GM19351 (cell line): ENCODE data around the gene PGGHG.
"Not testable (repeated sequence)": the region's sequence is repeated elsewhere in the genome, so short reads cannot be mapped to it uniquely, and the experiment has no call there.

Experiments
- ATAC-seq: cut with Tn5 transposase; IDR thresholded peaks from one replicate; pipeline ENCODE4 v1.9.1; 2021; ENCODE audit warnings: mild to moderate bottlenecking, moderate library complexity; ENCODE audit not compliant: unreplicated experiment

PGGHG gene

DNA sequence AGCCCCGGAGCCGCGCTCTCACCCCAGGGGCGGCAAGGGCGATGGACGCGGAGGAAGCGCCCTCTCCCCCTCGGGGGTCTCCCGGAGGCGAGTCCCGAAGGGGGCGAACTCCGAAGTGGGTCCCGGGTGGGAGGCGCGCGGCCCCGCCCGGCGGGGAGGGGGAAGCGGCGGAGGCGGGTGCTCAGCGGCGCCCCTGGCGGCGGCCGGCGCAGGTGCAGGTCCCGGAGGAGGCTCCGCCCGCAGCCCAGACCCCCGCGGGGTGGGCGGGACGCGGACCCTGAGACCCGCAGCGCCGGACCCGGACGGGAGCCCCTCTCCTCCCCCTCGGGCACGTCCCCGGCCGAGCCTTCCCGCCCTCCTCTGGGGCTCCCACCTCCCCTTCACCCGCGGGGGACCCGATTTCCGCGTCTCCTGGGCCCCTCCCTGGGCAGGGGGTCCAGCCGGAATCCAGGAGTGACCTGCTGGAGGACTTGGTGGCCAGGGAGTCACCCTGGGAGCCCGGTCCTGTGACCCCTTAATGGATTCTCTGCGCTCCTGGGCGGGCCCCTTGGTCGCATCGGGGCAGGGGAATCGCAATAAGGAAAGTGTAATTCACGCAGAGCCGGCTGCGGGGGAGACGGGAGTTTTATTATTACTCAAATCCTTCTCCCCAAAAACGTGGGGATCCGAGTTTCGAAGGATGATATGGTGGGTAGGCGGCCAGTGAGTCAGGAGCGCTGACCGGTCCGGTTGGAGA lies 22.3 kb downstream of the PGGHG start:
- not testable (repeated sequence) for ATAC-seq

DNA sequence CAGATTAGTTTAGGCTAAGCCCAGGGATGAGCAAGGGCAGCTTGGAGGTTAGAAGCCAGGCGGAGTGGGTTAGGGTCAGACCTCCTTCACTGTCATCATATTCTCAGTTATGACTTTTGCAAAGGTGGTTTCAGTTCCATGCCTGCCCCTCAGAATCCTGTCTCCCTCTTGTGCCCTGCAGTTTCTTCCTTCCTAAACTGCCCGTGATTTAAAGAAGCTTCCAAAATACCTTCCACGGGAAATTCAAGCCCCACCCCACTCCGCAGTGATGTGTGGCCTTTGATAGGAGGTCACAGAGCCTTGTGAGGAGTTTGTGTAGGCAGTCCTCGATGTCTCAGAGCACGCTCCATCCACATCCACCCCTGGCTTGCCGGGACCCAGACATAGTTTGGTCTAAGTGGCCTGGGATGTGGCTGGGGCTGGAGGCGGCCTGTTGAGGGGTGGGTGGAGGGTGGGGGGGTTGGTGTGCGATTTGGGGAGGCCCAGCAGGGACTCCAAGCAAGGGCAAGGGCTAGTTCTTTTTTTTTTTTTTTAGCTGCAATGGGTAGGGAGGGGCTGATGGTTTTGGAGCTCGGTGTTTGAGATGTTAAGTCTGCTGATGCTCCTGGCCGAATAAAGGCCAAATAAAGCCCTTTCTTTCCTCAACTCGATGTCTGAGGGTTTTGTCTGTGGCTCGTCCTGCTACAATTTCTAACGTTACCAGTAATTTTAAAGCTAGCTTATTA lies 23.3 kb downstream of the PGGHG start:
- no peak for ATAC-seq

DNA sequence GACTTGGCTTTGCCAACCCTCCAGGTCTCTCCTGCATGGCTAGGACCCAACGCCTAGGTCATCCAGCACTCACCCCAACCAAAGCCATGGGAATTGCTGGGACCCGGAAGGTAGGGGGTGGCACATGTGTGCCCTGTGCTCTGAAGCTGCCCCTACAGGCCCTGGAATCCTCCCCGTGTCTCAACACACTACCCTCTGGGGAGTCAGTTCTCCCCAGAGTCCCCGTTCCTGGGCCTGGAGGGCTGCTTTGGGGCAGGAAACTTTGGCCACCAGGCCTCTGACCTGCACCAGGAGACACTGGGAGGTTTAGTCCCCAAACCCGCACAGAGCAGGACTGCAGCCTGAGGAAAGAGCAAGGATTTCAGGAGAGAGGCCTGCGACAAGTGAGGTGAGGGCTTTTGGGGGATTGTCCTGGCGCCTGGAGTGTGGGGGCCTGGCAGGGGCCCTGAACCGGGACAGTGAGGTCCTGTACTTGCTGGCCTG lies 24.4 kb downstream of the PGGHG start:
- no peak for ATAC-seq

DNA sequence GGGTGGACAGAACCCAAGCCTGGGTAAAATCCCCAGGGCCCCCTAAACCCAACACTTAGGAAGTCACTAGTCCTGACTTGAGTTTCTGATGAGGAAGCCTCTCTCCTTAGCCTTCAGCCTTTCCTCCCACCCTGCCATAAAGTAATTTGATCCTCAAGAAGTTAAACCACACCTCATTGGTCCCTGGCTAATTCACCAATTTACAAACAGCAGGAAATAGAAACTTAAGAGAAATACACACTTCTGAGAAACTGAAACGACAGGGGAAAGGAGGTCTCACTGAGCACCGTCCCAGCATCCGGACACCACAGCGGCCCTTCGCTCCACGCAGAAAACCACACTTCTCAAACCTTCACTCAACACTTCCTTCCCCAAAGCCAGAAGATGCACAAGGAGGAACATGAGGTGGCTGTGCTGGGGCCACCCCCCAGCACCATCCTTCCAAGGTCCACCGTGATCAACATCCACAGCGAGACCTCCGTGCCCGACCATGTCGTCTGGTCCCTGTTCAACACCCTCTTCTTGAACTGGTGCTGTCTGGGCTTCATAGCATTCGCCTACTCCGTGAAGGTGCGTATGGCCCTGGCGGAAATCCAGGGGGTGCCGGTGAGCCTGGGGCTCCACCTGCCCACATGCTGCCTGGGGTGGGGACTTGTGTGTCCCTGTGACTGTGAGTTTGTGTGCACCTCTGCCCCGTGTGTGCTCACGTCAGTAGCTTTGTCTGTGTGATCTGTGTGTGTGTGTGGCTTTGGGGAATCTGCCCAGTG lies 25.0 kb downstream of the PGGHG start, which contains the start of gene IFITM1:
IFITM1 (plus strand) TSS at position 254 of the 767 bp plus-strand sequence; CDS start at position 385, 131 bp downstream.
- ATAC-seq: peak; percentile 51

DNA sequence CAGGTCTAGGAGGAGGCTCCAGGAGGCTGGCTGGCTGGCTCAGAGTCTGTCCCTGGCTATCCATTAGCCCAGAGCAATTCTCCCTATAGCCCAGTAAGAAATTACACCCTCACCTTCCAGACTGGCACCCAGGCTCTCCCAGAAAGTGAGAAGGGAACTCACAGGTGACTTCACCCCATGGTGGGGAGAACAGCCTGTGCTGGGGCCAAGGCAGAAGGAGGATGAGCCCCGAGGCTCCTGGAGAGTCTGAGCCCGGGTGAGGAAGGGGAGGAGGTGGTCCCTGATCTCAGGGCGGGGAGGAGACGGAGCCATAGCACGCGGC lies 25.6 kb downstream of the PGGHG start:
- ATAC-seq: not testable (repeated sequence)

DNA sequence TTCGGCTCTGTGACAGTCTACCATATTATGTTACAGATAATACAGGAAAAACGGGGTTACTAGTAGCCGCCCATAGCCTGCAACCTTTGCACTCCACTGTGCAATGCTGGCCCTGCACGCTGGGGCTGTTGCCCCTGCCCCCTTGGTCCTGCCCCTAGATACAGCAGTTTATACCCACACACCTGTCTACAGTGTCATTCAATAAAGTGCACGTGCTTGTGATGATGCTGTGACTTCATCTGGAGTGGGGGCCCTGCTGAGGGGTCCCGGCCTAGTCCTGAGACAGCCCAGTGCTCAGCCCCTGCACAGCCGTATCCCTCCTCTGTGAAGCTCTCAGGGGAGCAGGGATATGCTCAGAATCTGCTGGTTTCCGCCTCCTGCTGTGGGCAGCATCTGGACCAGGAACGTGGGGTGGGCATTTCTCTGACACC lies 26.1 kb downstream of the PGGHG start:
- no peak for ATAC-seq

DNA sequence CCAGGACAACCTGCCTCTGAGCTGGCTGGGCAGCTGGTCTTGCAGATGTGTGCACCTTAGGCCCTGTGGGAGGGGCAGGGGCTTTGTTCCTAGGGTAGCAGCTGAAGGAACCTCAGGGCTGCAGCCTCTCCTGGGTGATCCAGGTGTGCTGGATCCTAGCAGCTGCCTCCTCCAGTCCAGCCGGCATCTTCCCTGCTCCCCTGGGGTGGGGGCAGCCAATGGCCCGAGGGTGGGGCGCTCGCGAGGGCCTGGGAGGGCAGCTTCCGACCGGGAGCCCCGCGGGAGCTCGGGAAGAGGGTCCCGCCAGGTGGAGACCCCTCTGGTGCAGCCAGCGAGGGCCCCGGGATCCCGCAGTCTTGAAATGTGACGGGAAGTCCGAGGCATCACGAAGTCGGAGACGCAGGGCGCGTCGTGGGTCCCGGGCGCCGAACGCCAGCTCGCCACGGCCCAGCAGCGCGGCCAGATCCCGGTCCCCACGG lies 26.6 kb downstream of the PGGHG start:
- no peak for ATAC-seq

DNA sequence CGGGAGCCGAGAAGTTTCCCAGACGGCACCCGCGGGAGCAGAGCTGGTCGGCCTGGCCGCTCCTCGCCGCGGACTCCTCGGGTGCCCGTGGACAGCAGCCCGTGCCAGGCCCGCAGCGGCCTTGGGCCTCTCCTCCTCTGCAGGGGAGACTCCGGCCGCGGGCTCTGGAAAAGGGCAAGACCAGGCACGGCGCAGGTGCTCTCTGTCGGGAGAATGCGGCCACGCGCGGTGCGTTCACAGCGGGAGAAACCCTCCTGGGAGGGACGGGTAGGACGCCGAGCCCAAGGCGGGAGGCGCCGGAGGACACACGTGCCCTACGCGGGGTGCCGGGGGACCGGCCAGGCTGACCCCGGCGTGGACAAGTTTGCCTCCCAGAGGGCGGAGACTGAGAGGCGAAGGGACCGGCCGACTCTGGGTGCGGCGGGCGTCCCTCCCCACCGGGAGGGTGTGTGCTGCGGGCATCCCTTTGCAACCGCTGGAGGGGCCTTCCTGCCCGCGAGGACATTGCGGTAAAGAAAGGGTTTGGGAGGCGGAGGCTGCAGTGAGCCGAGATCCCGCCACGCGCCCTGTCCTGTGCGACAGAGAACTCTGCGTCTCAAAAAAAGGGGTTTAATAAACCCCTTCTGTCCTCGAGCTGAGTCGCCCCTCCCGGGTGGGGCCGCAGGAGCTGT lies 27.2 kb downstream of the PGGHG start:
- no peak for ATAC-seq

DNA sequence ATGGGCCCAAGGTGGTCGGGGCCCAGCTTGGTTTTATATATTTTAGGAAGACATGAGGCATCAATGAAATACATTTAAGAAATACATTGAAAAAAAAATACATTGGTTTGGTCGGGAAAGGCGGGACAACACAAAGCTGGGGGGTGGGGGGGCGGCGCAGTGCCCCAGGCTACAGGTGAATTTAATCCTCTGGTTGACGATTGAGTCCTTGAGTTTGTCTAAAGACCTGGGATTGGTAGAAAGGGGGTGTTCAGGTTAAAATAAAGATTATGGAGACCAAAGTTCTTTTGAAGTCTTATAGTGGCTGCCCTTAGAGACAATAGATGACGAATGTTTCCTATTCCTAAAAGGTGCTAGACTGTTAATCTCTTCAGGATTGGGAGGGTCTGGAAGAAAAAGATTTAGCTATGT lies 28.0 kb downstream of the PGGHG start:
- ATAC-seq: no peak

DNA sequence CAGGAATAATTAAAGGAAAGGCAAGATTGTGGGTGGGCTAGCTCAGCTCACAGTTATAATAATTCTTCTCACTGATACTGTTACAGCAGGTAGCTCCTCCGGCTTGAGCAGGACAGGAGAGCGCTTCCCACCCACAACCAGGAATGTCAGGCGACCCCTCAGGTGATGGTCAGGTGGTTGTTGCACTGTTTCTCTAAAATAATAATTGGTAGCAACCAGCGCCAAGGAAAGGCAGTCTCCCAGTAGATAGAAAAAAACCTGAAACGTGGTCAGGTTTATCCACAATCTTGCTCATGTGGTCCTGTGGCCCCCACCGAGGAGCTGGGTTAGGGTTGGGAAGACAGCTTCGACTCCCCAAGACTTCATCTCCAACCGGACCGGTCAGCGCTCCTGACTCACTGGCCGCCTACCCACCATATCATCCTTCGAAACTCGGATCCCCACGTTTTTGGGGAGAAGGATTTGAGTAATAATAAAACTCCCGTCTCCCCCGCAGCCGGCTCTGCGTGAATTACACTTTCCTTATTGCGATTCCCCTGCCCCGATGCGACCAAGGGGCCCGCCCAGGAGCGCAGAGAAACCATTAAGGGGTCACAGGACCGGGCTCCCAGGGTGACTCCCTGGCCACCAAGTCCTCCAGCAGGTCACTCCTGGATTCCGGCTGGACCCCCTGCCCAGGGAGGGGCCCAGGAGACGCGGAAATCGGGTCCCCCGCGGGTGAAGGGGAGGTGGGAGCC lies 28.9 kb downstream of the PGGHG start:
- not testable (repeated sequence) for ATAC-seq

DNA sequence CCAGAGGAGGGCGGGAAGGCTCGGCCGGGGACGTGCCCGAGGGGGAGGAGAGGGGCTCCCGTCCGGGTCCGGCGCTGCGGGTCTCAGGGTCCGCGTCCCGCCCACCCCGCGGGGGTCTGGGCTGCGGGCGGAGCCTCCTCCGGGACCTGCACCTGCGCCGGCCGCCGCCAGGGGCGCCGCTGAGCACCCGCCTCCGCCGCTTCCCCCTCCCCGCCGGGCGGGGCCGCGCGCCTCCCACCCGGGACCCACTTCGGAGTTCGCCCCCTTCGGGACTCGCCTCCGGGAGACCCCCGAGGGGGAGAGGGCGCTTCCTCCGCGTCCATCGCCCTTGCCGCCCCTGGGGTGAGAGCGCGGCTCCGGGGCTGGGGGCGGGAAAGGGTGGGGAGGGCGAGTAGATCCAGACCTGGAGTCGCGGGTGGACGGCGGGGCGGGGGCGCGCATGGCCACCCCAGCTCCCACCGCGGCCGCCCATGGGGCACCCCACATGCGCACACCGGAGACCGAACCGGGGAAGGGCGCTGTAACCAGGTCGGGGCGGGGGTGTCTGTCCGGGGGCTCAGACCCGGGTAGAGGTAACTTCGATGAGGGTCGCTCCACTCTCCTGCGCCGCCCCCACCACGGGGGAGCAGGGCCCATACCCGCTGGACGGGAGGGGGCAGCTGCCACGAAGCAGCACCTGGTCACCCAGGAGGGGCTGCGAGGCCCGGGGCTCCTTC lies 29.6 kb downstream of the PGGHG start:
- ATAC-seq: peak; percentile 43

DNA sequence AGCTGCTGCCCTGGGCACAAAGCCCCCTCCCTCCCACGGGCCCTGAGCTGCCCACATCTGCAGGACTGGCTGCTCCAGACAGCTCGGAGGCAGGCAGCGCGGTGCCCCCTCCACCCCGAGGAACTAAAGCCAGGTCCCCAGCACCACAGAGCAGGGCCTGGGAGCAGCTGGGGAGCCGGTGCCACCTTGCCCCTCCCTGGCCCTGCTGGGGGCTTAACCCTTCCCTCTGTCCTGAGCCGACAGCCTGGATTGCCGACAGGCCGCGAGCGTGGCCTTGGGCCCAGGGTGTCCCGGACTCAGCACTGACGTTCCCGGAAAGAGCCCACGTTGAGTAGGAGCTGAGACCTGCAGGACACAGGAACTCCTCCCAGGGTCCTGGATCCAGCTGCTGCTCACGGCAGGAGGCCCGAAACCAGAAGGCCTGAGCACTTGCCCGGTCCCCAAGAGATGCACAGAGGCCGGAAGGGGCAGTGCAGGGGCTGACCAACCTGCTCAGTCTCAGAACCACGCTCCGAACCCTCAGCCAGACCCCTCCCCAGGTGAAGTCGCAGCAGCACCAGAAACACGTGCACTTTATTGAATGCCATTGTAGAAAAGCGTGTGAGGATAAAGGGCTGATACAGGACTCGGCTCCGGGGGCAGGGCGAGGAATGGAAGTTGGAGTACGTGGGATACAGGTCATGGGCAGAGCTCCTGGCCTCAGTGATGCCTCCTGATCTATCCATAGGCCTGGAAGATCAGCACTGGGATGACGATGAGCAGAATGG lies 30.4 kb downstream of the PGGHG start:
- ATAC-seq: peak; percentile 20

DNA sequence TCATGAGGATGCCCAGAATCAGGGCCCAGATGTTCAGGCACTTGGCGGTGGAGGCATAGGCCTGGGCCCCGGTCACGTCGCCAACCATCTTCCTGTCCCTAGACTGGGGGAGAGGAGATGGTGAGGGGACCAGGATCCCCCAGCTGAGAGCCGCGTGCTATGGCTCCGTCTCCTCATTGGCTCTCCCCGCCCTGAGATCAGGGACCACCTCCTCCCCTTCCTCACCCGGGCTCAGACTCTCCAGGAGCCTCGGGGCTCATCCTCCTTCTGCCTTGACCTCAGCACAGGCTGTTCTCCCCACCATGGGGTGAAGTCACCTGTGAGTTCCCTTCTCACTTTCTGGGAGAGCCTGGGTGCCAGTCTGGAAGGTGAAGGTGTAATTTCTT lies 31.0 kb downstream of the PGGHG start:
- ATAC-seq: not testable (repeated sequence)

DNA sequence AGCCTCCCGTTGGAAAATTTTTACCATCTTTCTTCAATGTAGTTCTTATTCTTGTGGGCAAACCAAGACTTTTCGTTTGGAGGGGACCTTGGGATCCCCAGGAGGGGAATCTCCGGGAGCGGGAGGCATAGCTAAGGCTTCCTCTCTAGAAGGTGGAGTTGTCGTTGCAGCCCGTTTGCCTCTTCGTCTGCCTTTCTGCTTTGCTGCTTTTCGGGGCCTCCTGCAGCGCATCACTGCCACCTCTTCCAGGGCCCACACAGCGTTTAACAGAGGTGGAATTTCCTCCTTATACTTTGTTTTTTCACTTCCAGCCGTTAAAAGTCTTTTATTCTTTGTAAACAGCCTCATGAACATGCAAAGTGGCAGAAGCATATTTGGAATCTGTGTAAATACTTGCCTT lies 35.2 kb downstream of the PGGHG start:
- no peak for ATAC-seq

DNA sequence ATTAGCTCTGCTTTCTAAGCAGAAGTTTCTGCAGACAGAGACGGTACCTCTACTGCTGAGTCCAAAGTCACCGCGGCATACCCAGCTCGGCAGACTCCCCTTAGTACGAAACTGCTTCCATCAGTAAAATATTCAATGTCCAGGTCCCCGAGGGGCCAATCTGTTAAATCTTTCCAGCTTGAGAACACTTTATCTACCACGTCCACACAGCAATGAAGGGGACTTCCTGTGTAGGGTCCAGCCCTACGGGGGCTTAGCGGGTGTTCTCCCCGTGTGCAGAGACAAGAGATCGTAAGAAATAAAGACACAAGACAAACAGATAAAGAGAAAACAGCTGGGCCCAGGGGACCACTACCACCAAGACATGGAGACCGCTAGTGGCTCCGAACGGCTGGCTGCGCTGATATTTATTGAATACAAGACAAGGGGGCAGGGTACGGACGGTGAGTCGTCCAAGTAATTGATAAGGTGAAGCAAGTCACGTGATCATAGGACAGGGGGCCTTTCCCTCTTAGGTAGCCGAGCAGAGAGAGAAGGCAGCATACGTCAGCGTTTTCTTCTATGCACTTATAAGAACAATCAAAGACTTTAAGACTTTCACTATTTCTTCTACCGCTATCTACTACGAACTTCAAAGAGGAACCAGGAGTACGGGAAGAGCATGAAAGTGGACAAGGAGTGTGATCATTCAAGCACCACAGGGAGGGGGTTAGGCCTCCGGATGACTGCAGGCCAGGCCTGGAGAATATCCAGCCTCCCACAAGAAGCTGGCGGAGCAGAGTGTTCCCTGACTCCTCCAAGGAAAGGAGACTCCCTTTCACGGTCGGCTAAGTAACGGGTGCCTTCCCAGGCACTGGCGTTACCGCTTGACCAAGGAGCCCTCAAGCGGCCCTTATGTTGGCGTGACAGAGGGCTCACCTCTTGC lies 35.9 kb downstream of the PGGHG start:
- ATAC-seq: not testable (repeated sequence)

DNA sequence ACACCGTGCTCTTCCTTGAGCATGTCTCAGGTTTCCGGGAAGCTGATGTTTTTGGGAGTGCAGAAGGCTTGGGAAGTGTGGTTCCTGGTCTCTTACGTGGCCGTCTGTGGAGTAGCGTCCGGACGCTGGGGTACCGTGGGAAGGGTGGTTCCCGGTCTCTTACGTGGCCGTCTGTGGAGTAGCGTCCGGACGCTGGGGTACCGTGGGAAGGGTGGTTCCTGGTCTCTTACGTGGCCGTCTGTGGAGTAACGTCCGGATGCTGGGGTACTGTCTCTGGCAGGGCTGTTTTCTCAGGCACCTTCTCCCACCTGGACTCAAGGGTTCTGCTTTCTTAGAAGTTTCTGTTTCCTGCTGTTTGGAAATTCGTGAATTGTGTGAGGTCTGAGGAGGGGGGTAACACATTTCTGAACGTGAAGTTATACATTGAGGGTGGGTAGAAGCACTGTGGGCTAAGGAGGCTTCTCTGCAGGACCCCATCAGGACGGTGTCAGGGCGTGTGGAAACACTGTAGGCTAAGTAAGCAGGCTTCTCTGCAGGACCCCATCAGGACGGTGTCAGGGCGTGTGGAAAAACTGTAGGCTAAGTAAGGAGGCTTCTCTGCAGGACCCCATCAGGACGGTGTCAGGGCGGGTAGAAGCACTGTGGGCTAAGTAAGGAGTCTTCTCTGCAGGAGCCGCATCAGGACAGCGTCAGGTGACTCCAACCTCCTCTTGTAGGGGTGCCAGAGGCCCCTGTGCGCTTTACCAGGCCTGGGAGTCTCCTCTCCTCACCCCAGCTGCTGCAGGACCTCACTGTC lies 37.1 kb downstream of the PGGHG start:
- no peak for ATAC-seq

DNA sequence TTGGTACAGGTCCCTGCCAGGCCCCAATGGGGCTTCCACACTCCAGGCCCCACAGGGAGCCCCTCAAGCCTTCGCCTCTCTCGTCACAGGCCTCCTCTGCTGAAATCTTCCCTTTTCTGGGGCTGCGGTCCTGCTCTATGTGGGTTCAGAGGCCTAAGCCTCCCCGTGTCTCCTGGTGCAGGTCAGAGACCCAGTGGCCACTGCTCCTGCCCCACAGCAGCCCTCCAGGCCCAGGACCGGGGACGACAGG lies 37.6 kb downstream of the PGGHG start:
- no peak for ATAC-seq
